NCI-H2107 (cell line): ENCODE measurements around the gene COG7.
"Not testable (repeated sequence)": the region's sequence is repeated elsewhere in the genome, so short reads cannot be mapped to it uniquely, and the experiment has no call there.

Experiments
- DNase-seq: peaks from one replicate; lab custom pipeline; 2025; lab: John Stamatoyannopoulos, UW

COG7 gene

GRCh38 chr16:23452572-23453337, at the start of gene COG7:
Gene COG7 (minus strand): TSS chr16:23453189. CDS start chr16:23452994, 195 bp downstream.
- DNase-seq: peak; percentile 56

- no peak for DNase-seq
These were observed 49.5 kb upstream of the COG7 start for GRCh38 chr16:23502466-23502865.

DNA sequence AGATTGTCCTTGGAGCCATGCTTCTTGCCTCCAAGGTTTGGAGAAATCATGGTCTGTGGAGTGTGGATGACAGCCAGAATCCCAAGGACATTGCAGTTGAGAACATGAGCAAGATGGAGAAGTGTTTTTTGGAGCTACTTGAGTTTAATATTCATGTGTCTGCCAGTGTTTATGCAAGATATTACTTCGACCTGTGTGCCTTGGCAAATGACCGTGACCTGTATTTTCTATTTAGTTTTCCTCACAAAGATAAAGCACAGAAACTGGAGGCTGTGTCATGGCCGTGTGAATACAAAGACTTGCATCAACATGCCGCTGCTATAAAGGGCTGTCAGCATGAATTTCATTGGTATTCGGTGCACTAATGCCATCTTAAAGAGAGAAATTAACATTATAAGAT, 48.3 kb upstream of the COG7 start:
- DNase-seq: no peak

DNA sequence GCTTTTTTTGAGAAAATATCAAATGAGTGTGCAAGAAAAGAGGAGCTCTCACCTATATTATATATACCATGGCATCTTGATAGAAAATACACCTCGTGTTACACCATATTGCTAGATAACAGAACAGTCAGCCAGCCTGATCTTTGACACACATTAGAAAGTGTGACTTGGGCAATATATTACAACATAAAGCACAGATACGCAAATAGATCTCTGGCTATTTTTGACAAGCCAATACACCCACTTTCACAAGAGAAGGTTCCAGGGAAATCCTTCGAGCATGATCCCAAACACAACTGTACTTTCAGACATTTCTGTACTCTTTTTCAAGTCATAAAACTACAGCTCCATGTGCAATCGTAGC, 47.9 kb upstream of the COG7 start:
- no peak for DNase-seq

GRCh38 chr16:23500212-23500861, 47.3 kb upstream of the COG7 start:
- no peak for DNase-seq

- DNase-seq: no peak
These were observed 46.8 kb upstream of the COG7 start for GRCh38 chr16:23499801-23500200.

DNA sequence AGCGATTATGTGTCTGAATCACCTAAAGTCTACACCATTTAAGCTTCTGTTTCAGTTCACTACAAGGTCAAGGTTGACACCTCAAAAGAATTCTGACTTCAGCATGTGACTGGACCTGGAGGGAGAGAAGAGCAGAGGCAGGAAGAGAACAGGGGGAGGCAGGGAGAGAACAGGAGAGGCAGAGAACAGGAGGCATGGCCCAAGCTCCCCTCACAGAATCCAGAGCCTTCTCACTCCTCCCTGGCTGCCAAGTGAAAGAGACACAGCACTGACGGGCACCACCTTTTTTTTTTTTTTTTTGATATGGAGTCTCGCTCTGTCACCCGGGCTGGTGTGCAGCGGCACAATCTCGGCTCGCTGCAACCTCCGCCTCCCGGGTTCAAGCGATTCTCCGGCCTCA, 45.9 kb upstream of the COG7 start:
- no peak for DNase-seq

DNA sequence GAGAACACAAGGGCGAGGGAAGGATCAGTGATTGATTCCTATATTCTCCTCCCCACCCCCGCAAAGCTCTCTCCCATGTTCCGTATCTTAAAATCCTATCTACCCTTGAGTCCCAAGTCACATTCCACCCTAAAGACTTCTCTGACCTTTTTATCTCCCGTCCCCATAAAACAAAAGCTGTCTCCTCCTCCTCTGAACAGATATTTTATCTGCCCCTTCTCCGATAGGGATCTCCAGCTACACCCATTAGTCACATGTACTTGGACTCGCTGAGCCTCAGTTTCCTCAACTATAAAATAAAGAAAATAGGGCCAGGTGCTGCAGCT, 44.5 kb upstream of the COG7 start:
- no peak for DNase-seq

GRCh38 chr16:23496821-23497542, 44.0 kb upstream of the COG7 start:
- no peak for DNase-seq

DNA sequence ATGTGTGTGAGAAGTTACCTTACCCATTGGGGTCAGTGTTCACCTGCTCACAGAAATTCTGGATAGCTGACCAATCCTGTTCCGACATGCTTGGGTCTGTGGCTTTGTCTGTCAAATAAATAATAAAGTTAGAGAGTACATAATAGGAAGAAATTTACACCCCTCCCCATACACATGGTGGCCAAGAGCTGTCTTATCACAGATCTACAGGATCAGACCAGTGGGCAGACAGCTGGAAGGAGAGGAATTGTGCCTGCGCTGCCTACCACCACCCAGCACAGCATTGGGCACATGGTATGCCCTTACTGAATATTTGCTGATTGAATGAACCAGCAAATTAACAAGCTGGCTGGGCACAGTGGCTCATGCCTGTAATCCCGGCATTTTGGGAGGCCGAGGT, 42.7 kb upstream of the COG7 start:
- DNase-seq: no peak

- no peak for DNase-seq
These were observed 41.2 kb upstream of the COG7 start for GRCh38 chr16:23494188-23494587.

GRCh38 chr16:23491490-23492391, 38.8 kb upstream of the COG7 start:
- no peak for DNase-seq

DNA sequence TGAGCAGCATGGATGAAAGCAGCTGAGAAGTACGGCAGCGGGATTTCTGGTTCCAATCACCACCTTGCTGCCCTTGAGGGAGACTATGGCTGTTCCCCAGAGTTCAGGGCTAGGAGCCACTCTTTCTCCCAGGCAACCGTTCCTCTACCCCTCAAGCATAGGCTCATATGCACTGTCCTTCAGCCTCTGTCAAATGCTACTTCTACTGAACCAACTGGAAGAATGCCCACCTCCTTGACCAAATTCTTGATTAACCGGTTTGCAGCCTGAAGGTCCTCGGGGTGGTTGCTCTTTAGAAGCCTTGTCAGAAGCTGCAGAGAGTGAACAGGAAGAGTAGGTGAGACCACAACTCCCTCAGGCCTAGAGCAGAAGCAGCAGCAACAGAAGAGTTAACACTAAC, 33.5 kb upstream of the COG7 start:
- no peak for DNase-seq

- DNase-seq: no peak
These were observed 32.9 kb upstream of the COG7 start for GRCh38 chr16:23485841-23486240.

GRCh38 chr16:23485257-23485614, 32.2 kb upstream of the COG7 start:
- no peak for DNase-seq

- no peak for DNase-seq
These were observed 31.7 kb upstream of the COG7 start for GRCh38 chr16:23484510-23485256.

GRCh38 chr16:23483492-23483891, 30.5 kb upstream of the COG7 start:
- not testable (repeated sequence) for DNase-seq

DNA sequence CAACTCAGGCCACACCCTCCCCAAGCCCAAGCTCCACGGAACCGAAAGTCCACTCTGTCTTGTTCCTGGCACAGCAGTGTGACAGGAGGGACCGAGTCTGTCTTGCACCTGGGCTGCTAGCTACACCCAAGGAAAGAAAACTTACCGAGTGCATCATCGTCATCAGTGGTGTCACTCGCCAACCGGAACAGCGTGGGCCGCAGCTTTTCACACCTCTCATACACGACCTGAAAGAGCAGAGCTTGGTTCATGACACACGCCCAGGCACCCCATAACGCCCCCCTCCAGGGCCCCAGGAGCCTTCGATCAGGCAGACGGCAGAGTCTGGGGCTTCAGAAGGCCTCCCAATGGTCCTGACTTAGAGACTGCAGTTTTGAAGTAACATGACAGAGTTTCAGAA, 29.8 kb upstream of the COG7 start:
- DNase-seq: no peak

DNA sequence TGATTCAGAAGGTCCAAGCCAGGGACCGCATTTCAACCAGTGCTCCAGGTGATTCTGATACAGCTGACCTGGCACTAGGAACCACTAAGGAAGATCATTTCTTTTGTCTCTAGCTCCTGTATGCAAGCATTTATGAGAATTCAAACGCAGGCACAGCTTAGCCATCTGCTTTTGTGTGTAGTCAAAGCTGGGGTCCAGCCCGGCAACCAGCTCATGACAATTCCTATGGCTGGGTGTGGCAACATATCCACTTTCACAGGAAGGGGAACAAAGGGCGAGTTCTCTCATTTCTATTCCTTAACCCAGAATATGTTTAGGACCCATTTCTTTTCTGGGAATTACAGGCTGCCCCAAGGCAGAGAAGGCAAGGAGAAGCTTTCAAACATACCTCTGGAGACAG, 27.3 kb upstream of the COG7 start:
- no peak for DNase-seq

GRCh38 chr16:23479138-23479537, 26.1 kb upstream of the COG7 start:
- no peak for DNase-seq

DNA sequence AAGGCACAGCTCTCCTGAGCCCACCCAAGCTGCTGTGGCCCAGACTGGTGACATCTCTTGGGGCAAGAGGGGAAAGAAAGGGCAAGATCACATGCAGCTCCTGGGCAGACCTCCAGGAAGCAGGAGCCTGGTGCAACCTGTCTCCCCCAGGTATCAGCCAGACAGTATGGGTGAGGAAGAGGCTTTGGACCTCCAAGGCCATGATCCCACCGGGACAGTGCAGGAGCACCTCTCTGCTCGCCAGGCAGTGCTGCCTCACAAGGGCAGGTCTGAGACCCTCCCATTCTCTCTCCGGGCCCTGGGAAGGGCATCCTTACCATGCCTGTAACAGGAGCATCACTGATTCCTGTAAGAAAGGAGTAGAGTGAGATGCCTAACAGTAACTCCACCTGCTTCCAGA, 25.6 kb upstream of the COG7 start:
- DNase-seq: no peak

GRCh38 chr16:23476289-23476688, 23.3 kb upstream of the COG7 start:
- no peak for DNase-seq
